Neuronal stem cell (in vitro differentiated cells): ENCODE measurements around the gene CMKLR1.

Experiments
- DNase-seq: peaks from one replicate; pipeline ENCODE4 v3.0.0-alpha.2; 2013; ENCODE audit warnings: low spot score
- H2AFZ ChIP-seq: one replicate; pipeline ENCODE4 v1.6.1; 2013; ENCODE audit warnings: mild to moderate bottlenecking, low read length, inconsistent platforms
- H2AK5ac ChIP-seq: 2 replicates; pipeline ENCODE4 v1.6.1; 2013; ENCODE audit warnings: low read depth, mild to moderate bottlenecking, inconsistent platforms, low read length, moderate library complexity, mixed read lengths
- H2BK120ac ChIP-seq: 2 replicates; pipeline ENCODE4 v1.6.1; 2013; ENCODE audit warnings: low read depth, mild to moderate bottlenecking, inconsistent platforms, low read length, moderate library complexity, mixed read lengths
- H2BK12ac ChIP-seq: one replicate; pipeline ENCODE4 v1.6.1; 2013; ENCODE audit warnings: low read length, inconsistent platforms
- H2BK15ac ChIP-seq: 2 replicates; pipeline ENCODE4 v1.6.1; 2013; ENCODE audit warnings: mild to moderate bottlenecking, low read length, inconsistent platforms, mixed read lengths
- H2BK5ac ChIP-seq: one replicate; pipeline ENCODE4 v1.6.1; 2013; ENCODE audit warnings: inconsistent platforms, mild to moderate bottlenecking, low read length, moderate library complexity
- H3K14ac ChIP-seq: one replicate; pipeline ENCODE4 v1.6.1; 2013; ENCODE audit warnings: low read length, inconsistent platforms
- H3K18ac ChIP-seq: 2 replicates; pipeline ENCODE4 v1.6.1; 2013; ENCODE audit warnings: low read length, inconsistent platforms
- H3K23ac ChIP-seq: 2 replicates; pipeline ENCODE4 v1.6.1; 2013; ENCODE audit warnings: low read depth, mild to moderate bottlenecking, mixed read lengths, low read length, inconsistent platforms; ENCODE audit not compliant: poor library complexity
- H3K27ac ChIP-seq: replicated peaks from 3 replicates; pipeline ENCODE4 v1.5.1; 2013; ENCODE audit warnings: low read length, inconsistent platforms
- H3K27me3 ChIP-seq, 3 experiments: 2 replicates each; pipeline ENCODE4 v1.6.1; 2013; ENCODE audit warnings: low read length in 3 of 3, mild to moderate bottlenecking in 2 of 3, inconsistent platforms in 1 of 3, low read depth in 1 of 3, mixed read lengths in 1 of 3, moderate library complexity in 1 of 3; ENCODE audit not compliant: control insufficient read depth in 3 of 3, insufficient read depth in 3 of 3
- H3K36me3 ChIP-seq, 2 donors: replicated peaks in 1 of 2; 2 replicates each; pipeline ENCODE4 v1.6.1; 2013; ENCODE audit warnings: low read length in 2 of 2; ENCODE audit not compliant: control insufficient read depth in 2 of 2, insufficient read depth in 2 of 2
- H3K4ac ChIP-seq: 2 replicates; pipeline ENCODE4 v1.6.1; 2013; ENCODE audit warnings: inconsistent platforms, mild to moderate bottlenecking, low read length, moderate library complexity
- H3K4me1 ChIP-seq, 2 donors: 1 replicate in 1 of 2; 2 replicates in 1 of 2; pipeline ENCODE4 v1.6.1; 2013; ENCODE audit warnings: low read length in 2 of 2, low read depth in 1 of 2; ENCODE audit not compliant: control insufficient read depth in 2 of 2, insufficient read depth in 1 of 2
- H3K4me2 ChIP-seq: one replicate; pipeline ENCODE4 v1.6.1; 2013; ENCODE audit warnings: mild to moderate bottlenecking, low read length, inconsistent platforms; ENCODE audit not compliant: insufficient read depth, poor library complexity, severe bottlenecking
- H3K4me3 ChIP-seq, 2 donors: 2 replicates each; pipeline ENCODE4 v1.5.1; 2013; ENCODE audit warnings: low read length in 2 of 2, mild to moderate bottlenecking in 2 of 2, inconsistent platforms in 1 of 2, moderate library complexity in 1 of 2
- H3K79me1 ChIP-seq: one replicate; pipeline ENCODE4 v1.6.1; 2013; ENCODE audit warnings: low read depth, mild to moderate bottlenecking, inconsistent platforms, low read length, moderate library complexity
- H3K9ac ChIP-seq: one replicate; pipeline ENCODE4 v1.6.1; 2013; ENCODE audit warnings: mild to moderate bottlenecking, low read depth, low read length, inconsistent platforms; ENCODE audit not compliant: poor library complexity
- H3K9me3 ChIP-seq, 2 donors: replicated peaks in 1 of 2; 2 replicates each; pipeline versions ENCODE3 to v1.6.1; 2013; ENCODE audit warnings: low read length in 2 of 2, mild to moderate bottlenecking in 2 of 2, inconsistent platforms in 1 of 2, low read depth in 1 of 2, mixed read lengths in 1 of 2, moderate library complexity in 1 of 2; ENCODE audit not compliant: control insufficient read depth in 2 of 2, insufficient read depth in 1 of 2
- H4K8ac ChIP-seq: one replicate; pipeline ENCODE4 v1.6.1; 2013; ENCODE audit warnings: low read depth, mild to moderate bottlenecking, inconsistent platforms, low read length, moderate library complexity
- H4K91ac ChIP-seq: one replicate; pipeline ENCODE4 v1.6.1; 2013; ENCODE audit warnings: low read length, low read depth, mild to moderate bottlenecking, inconsistent platforms; ENCODE audit not compliant: poor library complexity
- WGBS, 2 donors: extraction: QIAGEN DNeasy Blood & Tissue Kit; methylation state at CpG; one replicate each; pipeline ENCODE4 v1.1.7; 2013; ENCODE audit warnings: missing lambda C conversion rate in 2 of 2, mixed read lengths in 1 of 2; ENCODE audit not compliant: insufficient read length in 2 of 2, insufficient replicate concordance in 1 of 2; ENCODE audit errors: extremely low coverage in 2 of 2; 5-methylcytosine and 5-hydroxymethylcytosine counted together

The CMKLR1 gene

GRCh38 chr12:108302016-108302402 lies 37.1 kb downstream of the CMKLR1 start:
- H3K79me1 ChIP-seq: no peaks in the 10 kb centered on the region
- no peak overlapping the region for H3K23ac ChIP-seq
- no peak overlapping the region for H2AK5ac ChIP-seq
- no peak overlapping the region for H3K9ac ChIP-seq
- DNase-seq: no peak
- no peak overlapping the region for H3K18ac ChIP-seq
- no peak overlapping the region for H3K4me3 ChIP-seq
- H3K14ac ChIP-seq: no peak overlapping the region
- H4K8ac ChIP-seq: no peak overlapping the region
- no CpG with 5 or more reads among the region's 6 CpGs for WGBS, 2 donors
- H3K4ac ChIP-seq: no peak overlapping the region
- H3K27me3 ChIP-seq: peaks cover 0 to 12% (median 0%) of the 10 kb centered on the region in 3 experiments
- H2BK15ac ChIP-seq: no peak overlapping the region
- H3K9me3 ChIP-seq: no peaks in the 10 kb centered on the region
- no peak overlapping the region for H4K91ac ChIP-seq
- H2BK5ac ChIP-seq: no peak overlapping the region
- H2BK120ac ChIP-seq: no peak overlapping the region
- no peaks in the 10 kb centered on the region for H3K36me3 ChIP-seq
- H3K27ac ChIP-seq: no peak overlapping the region
- H2AFZ ChIP-seq: no peak overlapping the region
- no peak overlapping the region for H3K4me2 ChIP-seq
- no peak overlapping the region for H2BK12ac ChIP-seq
- H3K4me1 ChIP-seq: peaks cover 20 to 22% of the 10 kb centered on the region in 2 donors

GRCh38 chr12:108301346-108301745 lies 37.8 kb downstream of the CMKLR1 start:
- no peak overlapping the region for H4K91ac ChIP-seq
- no peaks in the 10 kb centered on the region for H3K36me3 ChIP-seq
- no peak overlapping the region for H3K23ac ChIP-seq
- H3K4me1 ChIP-seq: peaks cover 17 to 22% of the 10 kb centered on the region in 2 donors
- no peak overlapping the region for H3K4ac ChIP-seq
- H2BK120ac ChIP-seq: no peak overlapping the region
- no peak overlapping the region for H3K4me3 ChIP-seq
- no peak overlapping the region for H3K4me2 ChIP-seq
- H2BK5ac ChIP-seq: no peak overlapping the region
- H3K27ac ChIP-seq: no peak overlapping the region
- no peak overlapping the region for H3K18ac ChIP-seq
- no peak overlapping the region for H2BK12ac ChIP-seq
- H3K79me1 ChIP-seq: no peaks in the 10 kb centered on the region
- WGBS, 2 donors: no CpG with 5 or more reads among the region's 6 CpGs
- H3K27me3 ChIP-seq: peaks cover 0 to 12% (median 0%) of the 10 kb centered on the region in 3 experiments
- no peak overlapping the region for H3K9ac ChIP-seq
- no peaks in the 10 kb centered on the region for H3K9me3 ChIP-seq
- H2AFZ ChIP-seq: no peak overlapping the region
- H4K8ac ChIP-seq: no peak overlapping the region
- no peak overlapping the region for H3K14ac ChIP-seq
- no peak overlapping the region for H2AK5ac ChIP-seq
- no peak overlapping the region for H2BK15ac ChIP-seq
- DNase-seq: no peak

DNA sequence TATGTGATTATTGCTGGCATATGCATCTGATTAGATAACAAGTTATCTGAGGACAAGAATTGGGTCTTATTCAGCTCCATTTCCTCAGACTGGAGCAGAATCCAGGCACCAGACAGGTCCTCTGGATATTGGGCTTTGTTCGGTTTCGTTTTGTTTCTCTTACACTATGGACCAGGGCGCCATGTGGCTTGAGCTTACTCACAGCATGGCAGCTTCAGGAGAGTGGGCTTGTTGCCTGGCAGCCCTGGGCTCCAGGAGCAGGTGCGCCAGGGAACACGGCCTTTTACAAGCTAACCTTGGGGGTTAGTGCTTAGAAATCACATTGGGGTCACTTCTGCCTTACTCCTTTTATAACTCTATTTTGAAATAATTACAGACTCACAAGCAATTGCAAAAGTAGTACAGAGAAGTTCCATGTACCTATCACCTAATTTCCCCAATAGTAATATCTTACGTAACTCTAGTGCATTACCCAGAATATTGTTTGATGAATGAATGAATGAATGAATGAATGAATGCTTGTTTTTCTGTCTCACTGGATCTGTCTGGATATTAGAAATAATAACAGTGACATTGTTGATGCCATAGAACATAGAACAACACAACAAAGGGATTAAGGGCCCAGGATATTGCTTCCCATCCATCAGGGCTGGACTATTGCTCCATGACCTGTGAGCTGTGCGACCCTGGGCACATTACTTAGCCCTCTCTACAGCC lies 39.0 kb downstream of the CMKLR1 start:
- Histone ChIP-seq H3K4me2 (no peak overlapping the region), H3K9me3 (no peaks in the 10 kb centered on the region), H3K4me1 (peaks cover 12 to 13% of the 10 kb centered on the region in 2 donors), H3K79me1 (no peaks in the 10 kb centered on the region), H2BK5ac (no peak overlapping the region), H3K4me3 (no peak overlapping the region), H2AFZ (no peak overlapping the region), H2BK120ac (no peak overlapping the region), H3K14ac (no peak overlapping the region), H3K23ac (no peak overlapping the region), H2BK12ac (no peak overlapping the region), H4K8ac (no peak overlapping the region), H3K18ac (no peak overlapping the region), H3K27ac (no peak overlapping the region), H2AK5ac (no peak overlapping the region), H2BK15ac (no peak overlapping the region), H3K9ac (no peak overlapping the region), H4K91ac (no peak overlapping the region), H3K36me3 (no peaks in the 10 kb centered on the region), H3K27me3 (peaks cover 0 to 18% (median 0%) of the 10 kb centered on the region in 3 experiments), H3K4ac (no peak overlapping the region)
- WGBS, 2 donors: no CpG with 5 or more reads among the region's 7 CpGs
- DNase-seq: no peak

- no peak overlapping the region for H2AFZ ChIP-seq
- WGBS, 2 donors: no CpG with 5 or more reads among the region's 4 CpGs
Measured at GRCh38 chr12:108299516-108299915, 39.6 kb downstream of the CMKLR1 start.

More at GRCh38 chr12:108299516-108299915, 39.6 kb downstream of the CMKLR1 start:
- no peak overlapping the region for H2BK15ac ChIP-seq
- H3K4ac ChIP-seq: no peak overlapping the region
- no peaks in the 10 kb centered on the region for H3K36me3 ChIP-seq
- H3K4me1 ChIP-seq: peaks cover 10 to 12% of the 10 kb centered on the region in 2 donors
- H3K27me3 ChIP-seq: peaks cover 0 to 16% (median 0%) of the 10 kb centered on the region in 3 experiments
- no peak overlapping the region for H2AK5ac ChIP-seq
- DNase-seq: no peak
- no peak overlapping the region for H4K91ac ChIP-seq
- H3K18ac ChIP-seq: no peak overlapping the region
- H3K9me3 ChIP-seq: no peaks in the 10 kb centered on the region
- H4K8ac ChIP-seq: no peak overlapping the region
- no peaks in the 10 kb centered on the region for H3K79me1 ChIP-seq
- H2BK5ac ChIP-seq: no peak overlapping the region
- no peak overlapping the region for H3K14ac ChIP-seq
- H2BK120ac ChIP-seq: no peak overlapping the region
- H3K23ac ChIP-seq: no peak overlapping the region
- H3K9ac ChIP-seq: no peak overlapping the region
- H3K27ac ChIP-seq: no peak overlapping the region
- H2BK12ac ChIP-seq: no peak overlapping the region
- H3K4me2 ChIP-seq: no peak overlapping the region
- H3K4me3 ChIP-seq: no peak overlapping the region
